Measurements from ENCODE around the gene ZNF740.
A peak's percentile ranks its signal among the peaks of the same experiment; 100 is the strongest.
"Not testable (repeated sequence)": the region's sequence is repeated elsewhere in the genome, so short reads cannot be mapped to it uniquely, and the experiment has no call there.

The ZNF740 gene

DNA sequence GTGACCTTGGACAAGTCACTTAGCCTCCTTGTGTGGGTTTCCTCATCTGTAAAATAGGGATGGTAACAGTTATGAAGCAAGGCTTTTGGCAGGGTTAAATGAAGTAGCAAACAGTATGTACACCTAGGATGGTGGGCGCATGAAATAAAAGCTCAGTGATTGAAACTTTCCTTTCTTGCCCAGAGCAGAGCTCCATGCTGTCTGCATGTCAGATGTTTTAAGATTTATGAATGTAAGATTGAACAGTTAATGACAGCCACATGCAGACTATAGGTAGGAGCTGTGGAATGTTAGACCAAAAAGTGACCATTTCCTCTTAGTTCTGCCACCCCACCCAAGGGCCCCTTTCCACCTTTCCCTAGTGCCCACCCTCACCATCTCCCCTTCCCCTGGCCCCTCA, 14.5 kb downstream of the ZNF740 start:
- no peak for DNase-seq (ENCODE audit: low read depth)

DNA sequence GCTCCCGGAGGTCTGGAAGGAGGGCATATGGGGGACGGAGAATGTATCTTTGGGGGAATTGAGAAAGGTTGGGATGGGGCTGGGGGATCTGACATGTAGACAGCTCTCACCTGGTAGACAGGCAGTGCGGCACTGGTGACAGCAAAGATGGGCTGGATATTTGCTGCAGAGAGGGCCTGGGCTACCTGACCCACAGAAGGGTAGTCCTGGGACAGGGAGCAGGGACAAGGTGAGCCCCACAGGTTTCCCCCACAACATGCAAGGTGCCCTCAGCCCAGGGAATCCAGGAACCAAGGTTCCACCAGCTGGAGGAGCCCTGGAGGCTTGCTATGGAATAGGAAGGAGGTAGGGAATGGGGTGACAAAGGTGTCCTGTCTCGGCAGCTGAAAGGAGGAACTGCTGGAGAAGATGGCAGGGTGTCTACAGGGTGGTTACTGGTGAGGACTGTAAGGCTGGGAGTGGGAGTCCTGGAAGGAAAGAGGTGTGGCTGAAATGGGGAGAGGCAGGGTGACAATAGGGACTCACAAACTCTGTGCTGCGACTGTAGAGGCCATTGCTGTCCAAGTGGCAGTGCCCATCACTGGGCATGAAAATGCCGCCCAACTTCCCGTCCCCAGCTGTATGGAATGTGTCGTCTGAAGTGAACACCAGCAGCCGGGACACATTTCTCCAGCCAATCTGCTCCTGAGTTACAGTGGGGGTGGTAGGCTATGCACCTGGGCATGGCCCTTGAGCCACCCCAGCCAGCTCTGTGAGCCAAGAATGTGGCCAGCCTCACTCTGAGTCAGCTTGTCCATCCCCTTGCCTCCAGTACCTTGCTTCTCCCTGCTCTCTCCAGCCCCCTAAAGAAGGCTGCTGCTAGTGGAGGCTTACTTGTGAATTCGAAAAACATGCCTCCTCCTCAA, 15.2 kb downstream of the ZNF740 start:
- DNase-seq (ENCODE audit: low read depth): no peak

DNA sequence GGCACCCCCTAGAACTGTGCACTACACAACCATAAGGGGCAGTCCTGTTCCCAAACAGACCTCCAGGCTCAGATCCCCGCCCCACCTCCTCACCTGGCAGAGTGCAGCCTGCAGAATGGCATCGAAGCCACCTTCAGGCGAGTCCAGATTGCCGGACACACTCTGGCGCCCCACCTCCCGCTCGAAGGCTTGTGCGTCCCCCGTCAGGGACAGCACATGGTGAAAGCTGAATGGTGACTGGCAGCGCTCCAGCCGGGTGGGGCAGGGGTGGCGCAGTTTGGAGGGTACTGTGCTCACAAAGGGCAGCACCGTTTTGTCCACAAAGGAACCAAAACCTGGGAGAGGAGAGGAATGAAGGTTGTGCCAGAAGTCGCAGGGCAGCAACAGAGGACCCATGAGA, 16.0 kb downstream of the ZNF740 start:
- no peak for DNase-seq (ENCODE audit: low read depth)

DNA sequence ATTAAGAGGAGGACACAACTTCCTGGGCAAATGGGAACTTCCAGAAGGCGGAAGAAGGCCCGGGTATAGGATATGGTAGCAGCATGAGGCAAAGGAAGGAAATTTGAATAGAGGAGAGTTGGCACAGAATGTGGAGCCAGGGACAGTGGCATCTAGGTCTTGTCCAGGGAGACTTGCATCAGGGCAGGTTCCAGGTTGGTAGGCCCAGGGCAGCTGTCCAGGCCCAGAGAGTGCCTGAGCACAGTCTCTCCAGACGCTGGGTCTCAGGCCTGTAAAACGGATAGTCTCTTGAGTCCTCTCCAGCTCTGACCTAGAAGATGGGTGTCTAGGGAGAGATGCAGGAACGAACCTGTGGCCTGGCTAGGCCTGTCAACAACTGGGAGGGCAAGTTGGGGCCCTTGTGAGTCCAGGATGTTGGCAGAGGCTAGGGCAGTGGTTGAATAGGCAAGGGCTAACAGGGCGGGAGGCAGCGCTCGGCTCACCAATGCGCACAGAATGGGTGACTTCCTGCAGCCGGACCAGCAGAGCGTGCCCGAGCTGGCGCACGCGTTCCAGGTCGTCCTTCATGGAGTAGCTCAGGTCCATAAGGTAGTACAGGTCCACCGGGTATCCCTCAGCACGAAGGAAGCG, 16.6 kb downstream of the ZNF740 start:
- no peak for DNase-seq (ENCODE audit: low read depth)

DNA sequence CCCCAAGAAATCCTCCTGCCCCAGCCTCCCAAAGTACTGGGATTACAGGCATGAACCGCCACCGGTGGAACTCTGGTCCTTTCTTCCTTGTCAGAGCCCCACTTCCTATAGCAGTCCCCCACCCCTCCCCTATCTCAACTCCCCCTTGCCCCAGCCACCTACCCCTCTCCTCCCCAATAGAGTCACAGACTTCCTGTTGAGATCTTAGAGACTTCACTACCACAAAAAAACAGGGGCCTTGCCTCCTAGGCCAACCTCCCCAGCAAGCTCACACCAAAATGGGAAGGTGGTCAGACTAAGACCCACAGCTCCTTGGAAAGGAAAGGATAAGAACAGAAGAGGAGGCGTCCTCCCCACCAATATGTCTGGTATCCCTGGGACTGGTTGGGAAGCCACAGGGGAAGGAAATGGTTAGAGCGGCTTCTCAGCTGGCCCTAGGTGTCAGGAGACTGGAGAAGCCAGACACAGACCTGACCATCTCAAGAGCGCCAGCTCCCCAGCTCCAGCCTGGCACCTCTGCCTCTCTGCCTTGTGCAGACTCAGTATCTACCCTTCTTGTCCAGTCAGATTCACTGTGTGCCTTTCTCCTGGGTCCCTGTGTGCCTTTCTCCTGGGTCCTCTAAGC, 18.1 kb downstream of the ZNF740 start:
- DNase-seq (ENCODE audit: low read depth): no peak

DNA sequence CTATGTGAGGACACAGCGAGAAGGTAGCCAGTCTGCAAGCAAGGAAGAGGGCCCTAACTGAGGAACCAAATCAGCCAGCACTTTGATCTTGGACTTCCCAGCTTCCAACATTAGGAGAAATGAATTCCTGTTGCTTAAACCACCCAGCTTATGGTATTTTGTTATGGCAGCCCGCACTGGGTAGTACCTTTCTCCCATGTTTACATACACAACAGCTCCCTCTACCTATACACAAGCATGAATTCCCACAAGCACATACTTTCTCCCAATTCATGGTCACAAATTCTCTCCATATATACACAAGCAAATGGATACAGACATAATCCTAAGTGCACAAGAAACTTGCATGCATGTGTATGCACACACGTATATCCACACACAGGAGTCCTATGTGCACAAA, 19.2 kb downstream of the ZNF740 start:
- no peak for DNase-seq (ENCODE audit: low read depth)

DNA sequence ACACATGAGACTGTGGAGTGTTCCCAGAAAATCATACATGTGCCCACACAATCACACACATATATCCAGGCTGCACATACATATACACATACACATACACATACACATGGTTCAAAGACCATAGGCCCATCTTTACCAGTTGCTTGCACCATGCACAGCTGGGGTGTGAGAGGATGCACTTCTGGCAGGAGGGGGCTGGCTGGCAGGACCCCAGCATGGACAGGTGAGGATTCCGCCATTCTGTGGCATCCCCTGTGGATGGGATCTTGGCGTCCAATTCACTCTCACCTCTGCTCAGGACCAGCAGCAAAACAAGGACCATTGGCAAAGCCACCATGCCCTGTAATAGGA, 19.6 kb downstream of the ZNF740 start:
- DNase-seq (ENCODE audit: low read depth): no peak

DNA sequence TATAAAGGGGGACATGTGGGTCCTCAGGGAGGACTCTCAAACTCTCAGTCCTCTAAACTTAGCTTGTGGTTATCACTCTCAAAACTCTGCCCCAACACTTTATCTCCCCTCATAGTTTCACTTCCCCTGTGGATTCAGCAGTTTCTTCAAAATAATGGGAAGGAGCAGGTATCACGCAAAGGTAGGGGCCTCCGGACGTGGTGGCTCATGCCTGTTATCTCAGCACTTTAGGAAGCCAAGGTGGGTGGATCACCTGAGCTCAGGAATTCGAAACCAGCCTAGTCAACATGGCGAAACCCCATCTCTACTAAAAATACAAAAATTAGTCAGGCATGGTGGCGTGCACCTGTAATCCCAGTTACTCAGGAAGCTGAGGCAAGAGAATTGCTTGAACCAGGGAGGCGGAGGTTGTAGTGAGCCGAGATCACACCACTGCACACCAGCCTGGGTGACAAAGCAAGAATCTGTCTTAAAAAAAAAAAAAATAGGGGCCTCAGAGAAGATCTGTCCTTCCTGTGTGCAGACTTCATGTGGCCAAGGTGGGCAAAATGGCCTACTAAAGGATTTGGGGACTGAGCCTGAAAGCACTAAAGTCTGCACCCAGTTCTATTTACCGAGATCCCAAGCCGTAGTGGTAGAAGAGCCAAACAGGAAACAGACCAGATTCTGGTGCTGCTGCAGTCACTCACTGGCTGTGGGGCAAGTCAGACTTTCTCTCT, 20.1 kb downstream of the ZNF740 start:
- DNase-seq (ENCODE audit: low read depth): no peak

DNA sequence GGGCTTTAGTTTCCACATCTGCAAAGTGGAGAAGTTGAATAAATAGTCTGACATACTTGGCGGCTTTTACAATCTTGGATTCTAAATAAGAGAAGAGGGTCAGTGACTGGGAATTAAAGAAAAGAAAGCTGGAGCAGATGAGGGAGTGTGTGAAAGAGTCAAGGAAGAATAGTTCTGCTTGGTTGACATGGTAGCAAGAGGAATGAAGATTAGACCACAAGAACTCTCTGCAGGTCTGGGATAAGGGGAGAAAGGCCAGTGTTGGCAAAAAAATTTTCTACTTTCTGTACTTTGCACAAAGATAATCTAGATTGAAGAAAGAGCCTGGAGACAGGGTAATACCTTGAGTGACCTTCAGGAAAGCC, 20.6 kb downstream of the ZNF740 start:
- no peak for DNase-seq (ENCODE audit: low read depth)

DNA sequence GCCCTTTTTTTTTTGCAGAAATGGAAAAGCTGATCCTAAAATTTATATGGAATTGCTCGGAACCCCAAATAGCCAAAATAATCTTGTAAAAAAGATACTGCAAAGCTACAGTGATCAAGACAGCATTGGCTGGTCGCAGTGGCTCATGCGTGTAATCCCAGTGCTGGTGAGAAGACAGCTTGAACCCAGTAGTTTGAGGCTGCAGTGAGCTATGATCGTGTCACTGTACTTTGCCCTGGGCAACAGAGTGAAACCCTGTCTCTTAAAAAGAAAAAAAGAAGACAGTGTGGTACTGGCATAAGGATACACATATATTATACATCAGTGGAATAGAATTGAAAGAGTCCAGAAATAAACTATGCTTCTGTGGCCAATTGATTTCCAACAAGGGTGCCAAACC, 21.1 kb downstream of the ZNF740 start:
- no peak for DNase-seq (ENCODE audit: low read depth)

DNA sequence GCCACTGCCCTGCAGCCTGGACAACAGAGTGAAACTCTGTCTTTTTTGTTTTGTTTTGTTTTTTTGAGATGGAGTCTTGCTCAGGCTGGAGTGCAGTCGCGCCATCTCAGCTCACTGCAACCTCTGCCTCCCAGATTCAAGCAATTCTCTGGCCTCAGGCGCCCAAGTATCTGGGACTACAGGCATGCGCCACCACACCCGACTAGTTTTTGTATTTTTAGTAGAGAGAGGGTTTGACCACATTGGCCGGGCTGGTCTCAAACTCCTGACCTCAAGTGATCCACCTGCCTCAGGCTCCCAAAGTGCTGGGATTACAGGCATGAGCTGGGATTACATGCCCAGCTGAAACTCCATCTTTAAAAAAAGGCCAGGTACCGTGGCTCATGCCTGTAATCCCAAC, 21.8 kb downstream of the ZNF740 start:
- DNase-seq (ENCODE audit: low read depth): not testable (repeated sequence)

DNA sequence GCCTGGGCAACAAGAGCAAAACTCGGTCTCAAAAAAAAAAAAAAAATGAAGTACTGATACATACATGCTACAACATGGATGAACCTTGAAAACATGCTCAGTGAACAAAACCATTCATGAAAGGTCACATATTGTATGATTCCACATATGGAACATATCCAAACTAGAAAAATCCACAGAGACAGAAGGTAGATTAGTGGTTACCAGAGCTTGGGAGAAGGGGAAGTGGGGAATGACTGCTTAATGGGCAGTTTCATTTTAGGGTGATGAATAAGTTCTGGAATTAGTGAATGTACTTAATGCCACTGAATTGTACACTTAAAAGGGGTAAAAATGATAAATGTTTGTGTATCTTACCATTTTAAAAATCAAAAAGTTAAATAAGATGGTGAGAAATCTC, 23.8 kb downstream of the ZNF740 start:
- no peak for DNase-seq (ENCODE audit: low read depth)

DNA sequence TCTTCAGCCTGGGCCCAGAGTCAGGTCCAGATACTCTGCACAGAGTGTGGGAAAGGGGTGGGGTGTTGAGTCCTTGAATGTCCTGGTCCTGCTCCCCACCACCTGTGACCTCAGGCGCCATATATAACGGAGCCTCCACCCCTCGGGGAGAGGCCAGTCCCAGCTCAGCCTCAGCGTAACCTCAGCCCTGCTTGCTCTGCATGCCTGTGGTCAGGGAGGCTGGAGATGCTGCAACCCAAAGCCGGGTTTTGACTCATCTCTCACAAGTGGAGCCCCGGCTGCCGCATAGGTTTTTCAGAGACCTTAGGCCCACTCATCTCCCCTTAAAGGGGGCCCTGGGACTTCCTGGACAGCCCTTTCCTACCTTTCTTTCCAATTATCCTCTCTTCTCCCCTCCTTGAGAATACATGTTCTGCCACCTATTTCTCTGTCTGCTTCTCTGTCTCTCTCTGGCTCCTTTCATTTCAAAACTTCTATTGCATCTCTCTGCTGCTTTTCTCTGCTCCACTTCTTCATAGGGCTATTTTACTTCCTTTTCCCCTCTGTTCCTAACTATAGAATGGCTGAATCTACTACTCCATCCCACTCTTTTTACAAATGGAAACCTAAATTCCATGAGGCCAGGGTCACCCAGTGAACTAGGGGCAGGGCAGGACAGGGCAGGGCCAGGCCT, 25.4 kb downstream of the ZNF740 start:
- DNase-seq (ENCODE audit: low read depth): peak; percentile 68

DNA sequence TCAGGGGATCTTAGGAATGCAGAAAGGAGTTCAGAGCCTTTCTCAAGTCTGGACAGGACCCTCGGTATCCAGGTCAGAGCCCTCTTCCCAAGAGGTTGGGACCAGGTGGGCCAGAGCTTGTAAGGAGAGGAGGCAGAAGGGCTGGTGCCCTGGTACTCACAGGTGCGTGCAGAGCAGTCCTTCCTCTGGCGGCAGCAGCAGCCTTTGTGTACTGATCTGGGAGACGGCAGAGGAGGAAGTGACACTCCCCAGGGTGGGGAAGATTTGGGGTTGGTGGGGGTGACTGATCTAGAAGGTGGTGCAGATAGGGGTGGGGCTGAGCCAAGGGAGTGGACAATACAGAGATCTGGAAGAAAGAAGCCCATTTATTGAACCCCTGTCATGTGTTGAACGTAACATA, 26.5 kb downstream of the ZNF740 start, which contains the start of gene ITGB7:
Gene ITGB7, minus strand, starts transcription at position 210 of the 400 bp plus-strand sequence. CDS start 6,808 bp downstream, outside the sequence.
- DNase-seq (ENCODE audit: low read depth): no peak

DNA sequence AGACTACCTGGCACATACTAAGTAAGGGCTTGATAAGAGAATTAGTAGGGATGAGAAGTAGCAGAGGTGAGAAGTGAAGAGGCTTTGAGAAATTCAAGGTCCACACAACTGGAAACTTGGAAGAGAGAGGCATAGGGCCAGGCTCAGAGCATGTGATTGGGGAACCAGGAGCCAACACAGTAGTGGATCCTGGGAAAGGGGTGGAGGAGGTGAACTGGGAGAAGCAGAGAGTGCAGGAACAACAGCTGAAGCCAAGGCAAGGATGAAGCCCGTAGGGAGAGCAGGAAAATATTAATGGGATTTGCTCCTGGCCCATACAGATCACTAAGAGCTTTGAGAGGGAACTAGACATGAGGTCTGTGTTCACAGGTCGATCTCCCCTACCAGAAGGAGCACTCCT, 27.9 kb downstream of the ZNF740 start:
- DNase-seq (ENCODE audit: low read depth): no peak

DNA sequence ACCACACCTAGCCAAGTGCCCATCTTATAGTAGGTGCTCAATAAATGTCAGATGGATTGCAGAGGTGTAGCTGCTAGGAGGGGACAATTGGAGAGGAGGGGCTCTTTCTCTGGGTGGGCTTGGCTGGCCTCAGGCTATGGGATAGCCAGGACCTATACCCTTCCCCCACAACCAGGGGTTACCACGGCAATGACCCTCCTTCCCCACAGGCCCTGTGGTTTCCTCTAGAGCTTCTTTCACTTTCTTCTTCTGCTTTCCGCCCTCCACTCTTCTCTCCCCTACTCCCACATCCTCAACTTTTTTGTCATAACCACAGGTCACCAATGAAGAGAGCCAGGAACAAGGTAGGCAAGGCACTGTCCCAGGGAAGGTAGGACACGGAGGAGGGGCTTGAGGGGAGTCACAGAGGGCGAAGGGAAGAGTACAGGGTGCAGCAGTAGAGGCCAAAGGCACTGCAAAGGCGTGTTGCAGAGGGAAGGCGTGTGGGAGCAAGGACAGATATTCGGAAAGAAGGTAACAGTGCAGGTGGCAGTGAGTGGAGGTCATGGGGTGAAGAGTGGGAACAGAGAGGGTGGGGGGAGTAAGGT, 28.4 kb downstream of the ZNF740 start:
- DNase-seq (ENCODE audit: low read depth): no peak

DNA sequence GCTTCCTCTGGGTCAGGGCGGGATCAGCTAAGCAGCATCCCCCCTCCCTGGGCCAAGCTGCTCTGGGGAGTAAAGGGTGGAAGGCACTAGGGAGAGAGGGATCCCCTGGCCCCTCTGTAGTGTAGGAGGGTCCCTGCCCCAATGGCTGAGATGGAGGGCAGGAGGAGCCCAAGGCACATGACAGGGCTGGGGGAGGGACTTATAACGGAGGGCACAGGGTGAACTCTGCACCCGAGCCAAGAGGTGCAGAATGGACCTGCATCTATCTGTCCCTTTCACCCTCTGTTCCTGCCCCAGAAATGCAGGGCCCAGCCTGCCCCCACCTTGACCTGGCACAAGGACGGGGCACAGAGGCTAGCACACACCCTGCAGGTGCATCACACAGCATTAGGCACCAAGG, 30.3 kb downstream of the ZNF740 start:
- no peak for DNase-seq (ENCODE audit: low read depth)

DNA sequence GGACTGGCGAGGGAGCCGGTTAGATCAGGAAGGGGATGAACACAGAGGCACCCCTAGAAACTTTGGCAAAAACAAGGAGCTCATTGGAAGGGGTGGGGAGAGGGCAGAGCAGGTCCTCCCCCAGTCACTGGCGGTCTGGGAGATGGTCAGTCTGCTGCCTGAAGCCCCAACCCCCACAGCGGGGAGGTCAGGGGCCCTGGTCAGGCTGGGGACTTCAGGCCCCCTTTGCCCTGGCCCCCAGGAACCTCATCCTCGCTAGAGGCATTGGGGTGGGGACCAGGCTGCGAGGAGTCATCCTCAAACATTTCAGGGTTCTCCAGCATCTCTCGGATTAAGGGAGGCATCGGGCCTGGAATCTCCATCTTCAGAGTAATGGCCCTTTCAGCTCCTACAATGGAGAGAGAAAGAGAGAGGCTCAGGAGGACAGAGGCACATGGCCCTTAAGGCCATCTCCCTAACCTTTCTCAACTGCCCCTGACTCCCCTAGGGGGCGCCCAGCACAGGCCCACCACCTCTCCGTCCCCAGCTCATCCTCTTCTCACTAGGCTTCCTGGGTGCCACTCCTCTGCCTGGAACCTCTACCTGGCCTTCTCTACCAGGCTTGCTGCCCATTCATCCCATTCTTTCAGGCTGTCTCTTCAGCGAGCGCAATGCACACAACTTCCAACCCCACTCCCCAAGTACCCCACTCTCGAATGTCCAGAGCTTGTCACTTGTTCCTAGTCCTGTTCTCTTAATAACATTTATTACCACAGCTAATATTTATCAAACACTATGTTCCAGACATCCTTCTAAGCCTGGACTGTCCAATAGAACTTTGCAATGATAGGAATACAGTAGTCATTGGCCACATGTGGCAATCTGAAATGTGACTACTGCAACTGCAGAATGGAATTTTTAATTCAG, 31.2 kb downstream of the ZNF740 start:
- no peak for DNase-seq (ENCODE audit: low read depth)

DNA sequence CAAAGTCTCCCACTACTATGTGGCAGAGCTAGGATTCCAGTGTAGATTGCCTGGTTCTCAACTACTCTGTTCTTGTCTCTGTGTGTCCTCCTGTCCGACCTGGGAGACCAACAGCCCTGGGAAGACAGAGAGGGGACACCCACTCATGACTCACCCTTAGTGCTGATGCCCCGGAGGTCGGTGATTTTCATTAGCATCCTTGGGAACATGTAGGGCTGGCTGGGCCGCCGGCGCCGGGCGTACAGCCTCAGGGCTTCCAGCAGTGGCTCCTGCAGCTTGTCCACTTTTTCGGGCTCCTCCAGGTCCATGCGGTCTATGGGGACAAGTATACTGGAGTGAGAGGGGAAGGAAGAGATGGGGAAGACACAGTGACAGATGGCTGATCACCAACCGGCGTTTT, 32.4 kb downstream of the ZNF740 start:
- DNase-seq (ENCODE audit: low read depth): no peak

DNA sequence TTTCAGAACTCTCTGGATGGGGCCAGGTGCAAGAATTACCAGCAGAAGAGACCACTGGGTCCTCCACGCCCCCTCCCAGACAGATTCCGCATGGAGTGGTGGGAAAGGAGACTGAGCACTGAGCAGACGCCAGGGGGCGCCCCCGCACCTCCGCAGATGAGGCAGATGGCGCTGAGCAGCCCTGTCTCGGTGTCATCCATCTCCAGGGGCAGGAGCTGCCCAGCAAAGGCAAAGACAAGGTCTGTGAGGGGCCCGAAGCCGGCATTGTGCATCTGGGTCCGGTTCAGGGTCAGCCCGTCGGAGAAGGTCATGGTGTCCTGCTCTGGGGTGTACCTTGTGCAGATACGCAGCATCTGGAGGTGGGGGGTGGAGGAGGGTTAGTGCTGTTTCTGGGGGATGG, 32.8 kb downstream of the ZNF740 start:
- DNase-seq (ENCODE audit: low read depth): no peak

DNA sequence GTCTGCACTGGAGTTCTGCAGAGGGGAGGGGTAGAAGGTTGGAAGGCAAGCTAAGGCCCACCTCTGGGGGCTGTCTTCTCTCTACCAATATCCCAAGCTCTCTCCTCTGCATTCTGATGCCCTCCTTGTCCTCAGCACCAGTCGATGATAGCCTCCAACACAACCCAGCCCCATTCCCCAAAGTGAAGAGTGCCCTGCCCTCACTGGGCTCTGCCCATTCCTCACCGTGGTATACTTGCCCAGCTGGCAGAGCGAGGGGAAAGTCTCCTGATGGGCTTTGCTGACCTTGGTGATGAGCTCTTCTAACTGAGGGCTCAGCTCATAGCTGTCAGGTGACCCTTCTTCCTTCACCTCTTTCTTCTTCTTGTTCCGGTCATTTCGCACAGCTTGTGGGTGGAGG, 33.7 kb downstream of the ZNF740 start:
- DNase-seq (ENCODE audit: low read depth): no peak
